HUDEP-2 (cell line): ENCODE data around the gene MAST4.
A peak's percentile ranks its signal among the peaks of the same experiment; 100 is the strongest.

Experiments used
- DNase-seq, 76 experiments: peaks; one replicate each; lab custom pipeline; 2025; ENCODE audit not compliant: unreplicated experiment in 76 of 76; lab: John Stamatoyannopoulos, UW

The MAST4 gene

DNA sequence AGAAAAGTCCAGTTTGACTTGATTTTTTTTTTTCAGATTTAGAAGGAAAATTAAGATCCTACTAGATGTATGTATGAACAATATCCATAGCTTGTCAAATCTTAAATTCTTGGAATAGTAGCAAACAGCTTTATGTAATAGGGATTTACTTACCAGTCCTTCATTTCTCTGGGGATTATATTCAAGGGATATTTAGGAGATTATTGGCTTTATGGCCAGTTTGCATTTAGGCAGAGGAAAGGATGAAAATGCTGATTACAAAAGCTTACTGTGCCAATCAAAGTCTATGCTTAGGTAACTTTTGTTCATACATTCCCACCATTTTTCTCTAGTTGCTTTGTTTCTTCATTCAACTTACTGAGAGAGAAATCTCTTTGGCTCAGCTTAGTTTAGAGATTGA, 47.9 kb downstream of the MAST4 start:
- no peak for DNase-seq

DNA sequence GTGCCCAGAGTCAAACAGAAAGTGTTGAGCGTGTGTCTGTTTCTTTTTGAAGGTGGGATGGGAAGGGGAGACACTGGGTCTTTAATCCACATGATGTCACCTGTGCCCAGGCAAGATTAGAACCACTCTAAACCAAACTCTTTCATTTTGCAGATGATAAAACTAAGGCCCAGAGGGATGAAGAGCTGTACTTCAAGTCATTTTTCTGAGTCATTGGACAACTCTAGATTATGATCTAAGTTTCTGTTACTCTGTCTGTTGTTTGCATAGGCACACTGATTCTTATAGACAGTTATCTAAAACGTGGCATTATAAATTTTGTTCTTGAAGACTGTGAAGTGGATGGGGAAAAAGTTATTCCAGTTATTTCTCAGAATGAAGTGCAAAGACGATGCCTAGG, 48.8 kb downstream of the MAST4 start:
- peak in 1 of 76 experiments; percentile 51 for DNase-seq

DNA sequence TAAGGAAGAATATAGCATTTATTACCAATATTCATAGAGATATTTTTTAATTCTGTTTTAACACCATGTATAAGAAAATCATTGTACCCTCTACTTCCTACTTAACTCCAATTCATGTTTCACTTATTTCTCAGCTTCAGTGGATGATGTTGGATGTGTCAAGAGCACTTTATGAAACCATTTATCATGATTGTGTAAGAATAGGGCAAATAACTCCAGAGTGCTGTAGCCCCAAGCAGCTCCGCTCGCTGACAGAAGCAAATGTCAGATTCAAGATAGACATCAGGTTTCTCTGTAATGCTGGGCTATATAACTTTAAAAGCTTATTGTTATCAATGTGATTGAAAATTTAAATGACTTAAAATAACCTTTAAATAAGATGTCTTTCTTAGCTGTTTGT, 50.4 kb downstream of the MAST4 start:
- DNase-seq: no peak

DNA sequence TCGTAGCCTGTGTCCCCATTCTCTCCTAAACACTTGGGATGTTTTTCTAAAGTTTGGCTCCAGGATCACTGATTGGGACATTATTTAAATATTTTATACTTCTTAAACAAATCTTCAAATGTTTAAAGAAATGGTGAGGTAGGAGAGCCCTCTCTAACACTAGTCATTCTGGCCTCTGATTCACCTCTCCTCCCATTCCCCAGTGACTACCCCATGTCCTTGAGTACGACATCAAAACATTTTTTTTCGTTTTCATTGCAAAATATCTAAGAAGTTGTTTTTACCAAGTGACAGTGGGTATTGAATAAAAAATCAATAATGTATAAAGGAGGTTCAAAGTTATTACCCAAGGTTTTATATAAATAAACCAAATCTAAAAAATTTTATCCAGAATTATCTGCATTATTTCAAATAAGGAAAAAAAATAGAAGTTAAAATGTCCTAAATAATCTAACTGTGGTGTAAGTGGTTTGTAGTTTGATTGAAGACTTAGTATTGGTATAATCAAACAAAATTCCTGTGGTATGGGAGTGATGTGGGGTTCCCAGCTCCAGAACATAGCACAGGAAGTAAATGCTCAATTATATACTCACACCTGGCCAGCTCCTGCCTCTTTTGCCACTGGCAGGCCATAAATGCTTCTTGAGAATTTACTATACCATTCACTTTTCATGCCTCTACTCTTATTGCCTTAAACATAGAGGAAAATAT, 51.1 kb downstream of the MAST4 start:
- no peak for DNase-seq

DNA sequence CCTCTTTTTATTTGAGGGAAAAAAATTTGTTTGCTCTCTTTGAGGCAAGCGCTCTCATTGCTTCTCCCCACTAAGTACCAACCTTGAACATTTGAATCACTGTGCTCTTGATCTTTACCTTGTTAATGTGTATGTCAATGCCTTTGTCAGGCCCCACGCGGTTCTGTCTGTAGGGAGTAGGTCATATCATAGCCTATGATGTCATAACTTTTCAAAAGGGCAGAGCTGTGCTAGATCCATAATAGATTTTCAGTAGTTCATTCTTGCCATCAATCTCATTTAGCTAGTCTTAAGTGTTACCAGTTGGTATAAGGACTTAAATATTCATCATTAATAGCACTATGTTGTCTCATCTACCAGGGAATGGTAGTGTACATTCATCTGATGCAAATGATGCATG, 56.6 kb downstream of the MAST4 start:
- DNase-seq: no peak

DNA sequence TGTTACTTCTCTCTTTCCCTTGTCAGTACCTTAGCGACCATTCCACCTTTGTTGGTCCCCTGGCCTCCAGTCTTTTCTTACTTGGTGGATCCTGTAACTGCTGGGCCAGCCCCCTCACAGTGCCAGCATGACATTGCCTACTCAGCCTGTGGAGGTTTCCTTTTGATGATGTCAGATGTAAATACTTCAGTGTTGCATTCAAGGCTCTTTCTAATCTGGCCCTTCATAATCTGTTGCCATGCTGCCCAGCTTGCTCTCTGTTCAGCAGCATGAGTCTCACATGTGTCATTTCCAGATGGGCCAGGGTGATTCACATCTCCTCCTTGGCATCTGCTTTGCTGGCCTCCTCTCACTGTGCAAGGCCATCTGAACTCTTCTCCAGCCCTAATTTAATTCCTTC, 57.1 kb downstream of the MAST4 start:
- peak in 11 of 76 experiments; percentile 2 to 45 (median 12) for DNase-seq

DNA sequence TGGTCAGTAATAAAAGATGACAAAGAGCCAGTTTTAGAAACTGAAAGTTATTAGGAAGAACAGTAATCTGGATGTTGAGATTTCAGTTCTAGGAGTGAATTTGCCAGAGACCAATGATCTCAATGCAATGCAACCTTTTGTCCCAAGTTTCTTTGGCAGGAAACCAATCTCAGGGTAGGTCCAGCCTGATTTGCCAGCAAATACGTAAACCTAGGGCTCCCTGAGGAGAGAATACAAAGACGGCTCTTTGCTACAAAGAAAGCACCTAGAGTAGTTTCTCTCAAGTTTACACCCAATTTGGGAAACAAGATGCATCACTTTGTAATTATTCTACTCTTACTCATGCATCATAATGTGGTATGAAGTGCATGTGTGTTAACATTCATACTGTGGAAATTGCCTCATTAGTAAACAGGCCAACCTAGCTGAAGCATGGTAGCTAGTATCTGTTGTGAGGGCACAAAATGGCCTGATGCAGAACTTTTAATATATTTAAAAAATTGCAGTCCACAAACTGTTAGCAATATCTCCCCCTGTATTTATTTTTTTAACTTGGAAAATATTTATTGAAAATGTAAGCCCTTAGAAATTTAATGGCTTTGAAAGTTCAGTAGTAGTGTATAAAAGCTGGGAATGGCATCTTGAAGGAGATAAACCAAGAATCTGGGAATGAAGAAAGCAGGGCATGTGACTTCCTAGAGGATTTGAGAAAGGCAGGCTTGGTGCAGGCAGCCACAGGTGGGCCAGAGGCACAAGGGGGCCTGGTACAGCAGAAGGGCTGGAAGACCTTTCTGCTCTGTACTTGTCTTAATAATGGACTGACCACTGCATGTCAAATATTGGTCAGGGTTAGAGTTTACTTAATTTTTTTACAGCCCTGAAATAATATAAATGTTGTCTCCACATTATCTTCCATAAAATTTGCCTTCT, 59.5 kb downstream of the MAST4 start:
- no peak for DNase-seq

DNA sequence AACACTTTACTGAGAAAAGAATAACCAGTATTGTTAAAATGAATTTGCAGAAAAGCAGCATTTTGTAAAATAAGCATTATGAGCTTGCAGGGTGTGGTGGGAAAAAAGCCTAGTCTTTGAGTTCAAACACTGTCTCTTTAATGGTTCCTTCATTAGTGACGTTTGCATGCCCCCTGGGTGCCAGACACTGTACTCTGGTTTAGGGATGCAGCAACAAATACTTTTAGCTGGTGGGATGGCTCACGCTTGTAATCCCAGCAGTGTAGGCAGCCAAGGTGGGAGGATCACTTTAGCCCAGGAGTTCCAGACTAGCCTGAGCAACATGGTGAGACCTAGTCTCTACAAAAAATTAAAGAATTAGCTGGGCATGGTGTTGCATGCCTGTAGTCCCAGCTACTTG, 62.3 kb downstream of the MAST4 start:
- no peak for DNase-seq

DNA sequence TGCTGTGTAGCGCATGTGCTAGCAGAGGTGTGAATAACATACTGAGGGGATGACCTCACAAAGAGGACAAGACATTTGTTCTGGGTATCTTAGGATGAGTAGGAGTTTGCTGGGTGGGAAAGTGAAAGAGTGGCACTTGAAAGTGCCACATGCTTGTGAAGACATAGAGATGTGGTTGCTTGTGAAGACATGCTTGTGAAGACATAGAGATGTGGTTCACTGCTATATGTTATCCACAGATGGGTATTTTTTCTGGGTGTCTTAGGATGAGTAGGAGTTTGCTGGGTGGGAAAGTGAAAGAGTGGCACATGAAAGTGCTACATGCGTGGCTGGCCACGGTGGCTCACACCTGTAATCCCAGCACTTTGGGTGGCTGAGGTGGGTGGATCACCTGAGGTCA, 63.6 kb downstream of the MAST4 start:
- no peak for DNase-seq

DNA sequence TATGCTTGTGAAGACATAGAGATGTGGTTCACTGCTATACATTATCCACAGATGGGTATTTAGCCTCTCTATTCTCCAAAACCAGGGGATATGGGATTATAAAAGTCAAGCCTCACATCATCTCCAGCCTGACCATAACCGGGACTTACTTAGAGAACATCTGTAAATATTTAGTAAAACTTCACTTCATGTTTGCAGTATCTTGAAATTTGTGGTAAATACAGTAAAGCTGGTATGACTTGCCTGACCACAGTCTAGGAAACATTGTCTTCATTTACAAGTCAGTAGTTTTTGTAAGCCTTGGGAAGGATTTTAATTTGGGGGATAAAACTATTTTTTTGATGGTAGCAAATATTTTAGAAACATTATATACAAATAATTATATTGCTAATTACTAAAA, 64.2 kb downstream of the MAST4 start:
- no peak for DNase-seq

DNA sequence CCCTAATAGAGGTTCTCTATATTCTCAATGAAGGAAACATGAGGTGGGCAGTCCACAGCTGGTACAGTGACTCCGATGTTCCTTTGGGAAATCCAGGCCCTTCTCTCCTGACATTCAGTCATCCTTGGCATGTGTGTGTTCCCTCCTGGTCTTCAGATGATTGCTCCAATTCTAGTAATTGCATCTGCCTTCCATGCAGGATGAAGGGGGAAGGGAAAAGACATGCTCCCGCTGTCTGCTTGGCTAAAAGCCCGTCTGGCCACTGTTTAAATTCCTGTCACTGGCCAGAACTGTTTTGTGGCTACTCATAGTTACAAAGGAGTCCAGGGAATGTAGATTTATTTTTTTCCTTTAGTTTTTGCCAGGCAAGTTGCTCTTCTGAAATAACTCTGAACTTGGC, 65.0 kb downstream of the MAST4 start:
- no peak for DNase-seq

DNA sequence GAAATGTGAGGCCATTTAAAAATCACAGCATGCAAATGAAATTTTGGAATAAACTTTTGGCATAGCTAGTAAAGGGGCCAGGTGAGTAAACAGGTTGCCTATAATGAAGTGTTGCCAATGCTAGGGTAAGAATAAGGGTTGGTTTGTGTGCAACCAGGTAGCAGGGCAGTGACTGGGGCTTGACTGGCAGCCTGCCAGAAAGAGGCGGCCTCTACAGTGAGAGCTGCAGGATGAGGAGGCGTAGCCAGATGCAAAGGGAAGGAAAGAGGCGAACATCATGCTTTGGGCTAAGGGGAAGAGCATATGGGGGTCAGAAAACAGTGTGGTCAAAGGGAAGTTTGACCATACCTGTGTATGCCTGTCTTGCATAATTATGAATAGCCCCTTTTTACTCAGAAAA, 70.6 kb downstream of the MAST4 start:
- DNase-seq: peak in 4 of 76 experiments; percentile 1 to 8 (median 2)

DNA sequence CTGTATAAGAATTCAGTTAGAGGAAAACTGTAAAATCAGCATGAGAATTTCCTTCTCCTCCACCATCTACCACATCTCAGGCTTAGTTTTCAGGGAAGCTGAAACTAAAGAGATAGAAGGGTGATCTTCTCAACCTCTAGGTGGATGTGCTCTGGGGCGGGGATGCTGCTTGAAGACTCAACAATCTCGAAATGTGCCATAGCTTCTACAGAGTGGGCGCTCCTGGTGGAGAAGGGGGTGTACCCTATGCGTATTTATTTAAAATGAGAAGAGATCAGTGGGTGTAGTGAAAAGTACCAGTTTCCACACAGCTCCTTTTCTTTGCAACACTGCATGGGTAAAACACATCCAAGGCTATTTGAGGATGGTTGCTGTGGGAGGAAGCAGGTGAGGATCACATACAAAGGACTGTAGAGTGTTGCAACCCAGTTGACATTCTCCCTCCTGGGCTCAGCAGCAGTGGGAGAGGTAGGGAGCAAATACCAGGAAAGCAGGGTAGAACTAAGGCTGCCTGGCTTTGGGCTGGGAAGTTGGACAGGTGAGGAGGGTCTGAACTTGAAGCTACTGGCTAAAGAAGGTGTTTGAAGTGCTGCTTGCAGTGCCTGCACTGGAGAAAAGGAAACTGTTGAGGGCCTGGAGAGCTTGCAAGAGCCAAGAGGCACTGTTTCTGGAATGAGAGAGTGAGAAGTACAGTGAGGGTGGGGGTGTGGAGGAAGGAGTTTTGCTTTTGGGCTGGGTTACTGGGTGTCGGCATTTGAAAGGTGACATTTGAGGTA, 73.1 kb downstream of the MAST4 start:
- no peak for DNase-seq

DNA sequence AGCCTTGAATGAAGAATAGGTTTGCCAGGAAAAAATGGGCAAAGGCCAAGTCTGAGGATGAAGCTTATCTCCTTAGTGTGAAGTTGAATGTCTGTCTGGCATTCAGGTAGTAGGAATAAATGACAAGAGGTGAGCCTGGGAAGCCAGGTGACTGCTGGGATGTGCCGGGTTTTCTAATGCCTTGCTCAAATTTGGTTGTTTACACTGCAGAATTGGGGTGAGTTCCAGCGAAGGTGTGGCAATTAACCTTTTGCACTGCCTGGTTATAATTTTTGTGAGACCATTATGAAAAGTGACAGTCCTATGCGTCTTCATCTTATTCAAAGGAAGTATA, 73.6 kb downstream of the MAST4 start:
- no peak for DNase-seq

DNA sequence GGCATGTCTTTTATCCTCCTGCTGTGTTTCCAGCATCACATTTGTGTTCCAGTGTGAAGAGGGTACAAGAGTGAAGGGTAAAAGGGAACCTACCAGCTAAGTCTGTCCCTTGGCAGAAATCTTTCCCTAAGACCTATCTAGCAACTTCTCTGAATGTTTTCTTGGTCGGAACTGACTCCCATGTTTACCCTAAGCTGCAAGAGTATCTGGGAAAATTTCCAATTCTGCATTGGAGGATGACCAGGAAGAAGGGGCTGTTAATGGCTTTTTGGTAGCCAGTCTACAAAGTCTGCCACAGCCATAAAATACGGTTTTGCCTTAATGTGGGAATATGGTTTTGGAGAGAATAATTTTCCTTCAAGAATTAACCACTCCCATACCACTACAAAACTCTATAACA, 75.1 kb downstream of the MAST4 start:
- DNase-seq: no peak

DNA sequence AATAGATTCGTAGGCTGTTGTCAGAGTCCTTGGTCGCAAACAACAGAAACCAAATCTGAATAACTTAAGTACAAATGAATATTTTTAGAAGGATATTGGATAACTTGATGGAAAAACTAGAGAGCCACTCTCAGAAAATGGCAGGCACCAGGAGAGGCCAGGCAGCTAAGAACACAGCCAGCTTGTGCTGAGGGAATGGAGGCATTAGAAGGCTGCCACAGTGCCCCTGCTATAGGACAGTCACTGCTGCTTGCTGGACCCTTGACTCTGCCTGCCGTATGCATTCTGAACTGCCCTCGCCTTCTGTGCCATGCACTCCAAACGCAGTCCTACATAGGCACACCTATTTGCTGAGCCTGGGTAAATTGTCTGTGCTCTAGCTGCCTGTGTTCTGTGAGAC, 78.6 kb downstream of the MAST4 start:
- no peak for DNase-seq

DNA sequence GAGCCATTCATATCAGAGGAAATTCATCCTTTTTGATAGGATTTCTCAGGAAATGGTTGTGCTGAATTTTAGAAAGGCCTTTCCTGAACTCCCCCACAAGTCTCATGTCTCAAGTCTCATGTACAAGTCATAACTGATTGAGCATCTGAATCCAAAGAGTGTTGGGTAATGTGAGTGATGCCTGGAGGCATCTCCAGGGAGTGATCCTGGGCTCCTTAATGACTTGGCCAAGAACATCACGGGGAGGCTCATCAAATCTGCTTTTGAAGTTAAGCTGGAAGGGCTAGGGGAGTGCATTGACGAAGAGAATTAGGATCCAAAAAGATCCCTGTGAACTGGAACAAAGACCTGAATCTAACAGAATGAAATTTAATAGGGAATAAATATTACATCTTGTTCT, 79.2 kb downstream of the MAST4 start:
- no peak for DNase-seq

DNA sequence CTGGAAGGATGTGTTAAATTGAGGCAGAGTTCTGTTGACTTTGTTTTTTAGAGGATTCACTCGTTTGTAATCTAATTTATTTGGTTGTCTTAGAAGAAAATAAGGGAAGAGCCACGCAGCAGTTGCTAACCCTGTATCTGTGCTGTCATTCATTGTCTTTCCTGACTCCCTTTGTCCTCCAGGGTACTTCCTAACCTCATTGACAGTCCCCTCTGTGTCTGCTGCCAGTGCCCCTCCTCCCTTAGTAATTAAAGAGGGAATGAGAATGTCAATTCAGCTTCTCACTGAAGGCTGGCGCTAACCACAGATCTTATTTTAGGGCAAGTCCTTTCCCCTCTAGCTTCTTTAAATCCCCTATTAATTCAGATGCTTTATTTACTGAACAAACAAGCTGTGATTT, 84.0 kb downstream of the MAST4 start:
- DNase-seq: no peak

DNA sequence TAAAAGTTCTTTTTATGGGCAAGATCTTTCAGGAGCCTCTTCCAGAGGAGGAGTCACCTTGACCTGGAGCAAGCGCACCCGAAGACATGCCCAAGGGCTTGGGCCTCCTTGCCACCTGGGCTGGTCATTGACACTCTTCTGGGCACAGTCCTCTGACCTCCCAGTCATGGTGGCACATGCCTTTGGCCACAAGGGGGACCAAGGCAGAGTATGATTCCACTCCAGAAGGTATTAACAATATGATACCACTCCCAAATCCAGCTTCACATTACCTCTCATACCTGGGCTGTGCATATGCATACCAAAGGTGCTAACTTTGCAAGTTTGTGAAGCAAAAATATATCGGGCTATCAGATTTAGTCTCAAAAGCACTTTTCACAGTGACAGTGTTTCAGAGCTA, 84.6 kb downstream of the MAST4 start:
- peak in 5 of 76 experiments; percentile 1 to 9 (median 2) for DNase-seq

DNA sequence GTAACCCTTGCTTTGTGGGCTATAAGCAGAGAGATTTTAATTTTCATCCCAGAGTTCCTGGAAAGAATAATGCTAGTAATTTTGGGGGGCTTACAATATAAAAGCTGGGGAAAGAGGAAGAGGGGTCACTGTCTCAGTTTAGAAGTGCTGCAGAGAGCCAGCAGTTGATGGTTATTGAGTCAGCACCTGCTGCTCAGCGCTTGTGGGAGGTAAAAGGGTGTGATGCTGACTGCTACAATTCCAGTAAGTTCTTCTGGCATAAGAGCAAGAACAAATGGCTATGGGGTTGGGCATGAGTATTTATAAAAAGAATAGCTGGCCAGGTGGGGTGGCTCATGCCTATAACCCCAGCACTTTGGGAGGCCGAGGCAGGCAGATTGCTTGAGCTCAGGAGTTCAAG, 88.5 kb downstream of the MAST4 start:
- DNase-seq: no peak

DNA sequence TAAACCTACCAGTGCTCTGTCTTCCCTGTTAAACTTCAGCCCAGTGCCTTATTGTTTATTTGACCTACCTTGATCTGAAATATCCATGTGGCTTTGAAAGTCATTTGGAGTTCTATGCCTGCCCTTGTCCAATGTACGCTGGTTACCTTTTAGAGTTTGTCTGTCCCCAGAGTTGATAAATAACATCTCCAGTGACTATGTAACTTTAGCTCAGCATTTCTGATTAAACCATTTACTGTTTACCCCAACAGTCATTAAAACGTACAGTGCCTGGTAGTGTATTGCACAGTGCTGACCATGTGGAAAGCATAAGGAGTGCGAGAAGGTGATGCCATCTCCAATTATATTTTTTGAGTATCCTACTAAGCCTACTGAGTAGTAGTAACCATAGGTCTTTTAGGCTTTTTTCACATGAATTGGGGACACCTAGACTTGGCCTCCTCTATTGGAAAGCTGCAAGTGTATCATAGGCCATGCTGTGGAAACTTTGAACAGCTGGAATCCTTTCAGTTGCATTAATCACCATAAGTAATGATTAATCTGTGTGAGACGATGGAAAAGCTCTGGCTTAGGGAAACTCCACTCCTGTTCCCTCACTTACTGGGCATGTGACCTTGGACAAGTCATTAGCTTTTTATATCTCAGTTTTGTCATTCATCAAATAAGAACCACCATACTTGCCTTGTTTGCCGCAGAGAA, 93.5 kb downstream of the MAST4 start:
- no peak for DNase-seq
